Activated T-helper 1 cell treated with Interleukin-2 at 50 U/mL for 16 hours (primary cell): ENCODE measurements around the gene ABCC8.
A peak's percentile ranks its signal among the peaks of the same experiment; 100 is the strongest.

ENCODE experiments used
- DNase-seq: peaks from one replicate; pipeline ENCODE4 v3.0.0-alpha.2; 2020; ENCODE audit warnings: low read depth

ABCC8 gene

DNA sequence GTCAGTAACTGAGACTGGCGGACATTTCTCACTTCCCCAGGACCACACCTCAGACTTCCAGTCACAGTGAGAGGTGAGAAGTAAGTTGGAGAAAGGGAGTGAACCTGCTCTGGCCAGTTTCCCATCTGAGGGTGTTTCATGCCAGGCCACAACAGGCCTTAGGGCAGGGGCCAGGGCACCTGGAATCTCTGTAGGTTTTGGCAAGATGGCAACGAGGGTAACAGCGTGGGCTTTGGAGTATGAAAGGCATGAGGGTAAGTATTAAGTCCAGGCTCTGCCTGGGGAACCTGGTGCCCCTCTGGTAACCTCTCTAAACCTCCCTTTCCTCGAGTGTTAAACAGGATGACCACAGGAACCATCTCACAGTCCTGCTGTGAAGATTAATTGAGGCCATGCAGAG, 28.5 kb upstream of the ABCC8 start:
- DNase-seq: no peak

DNA sequence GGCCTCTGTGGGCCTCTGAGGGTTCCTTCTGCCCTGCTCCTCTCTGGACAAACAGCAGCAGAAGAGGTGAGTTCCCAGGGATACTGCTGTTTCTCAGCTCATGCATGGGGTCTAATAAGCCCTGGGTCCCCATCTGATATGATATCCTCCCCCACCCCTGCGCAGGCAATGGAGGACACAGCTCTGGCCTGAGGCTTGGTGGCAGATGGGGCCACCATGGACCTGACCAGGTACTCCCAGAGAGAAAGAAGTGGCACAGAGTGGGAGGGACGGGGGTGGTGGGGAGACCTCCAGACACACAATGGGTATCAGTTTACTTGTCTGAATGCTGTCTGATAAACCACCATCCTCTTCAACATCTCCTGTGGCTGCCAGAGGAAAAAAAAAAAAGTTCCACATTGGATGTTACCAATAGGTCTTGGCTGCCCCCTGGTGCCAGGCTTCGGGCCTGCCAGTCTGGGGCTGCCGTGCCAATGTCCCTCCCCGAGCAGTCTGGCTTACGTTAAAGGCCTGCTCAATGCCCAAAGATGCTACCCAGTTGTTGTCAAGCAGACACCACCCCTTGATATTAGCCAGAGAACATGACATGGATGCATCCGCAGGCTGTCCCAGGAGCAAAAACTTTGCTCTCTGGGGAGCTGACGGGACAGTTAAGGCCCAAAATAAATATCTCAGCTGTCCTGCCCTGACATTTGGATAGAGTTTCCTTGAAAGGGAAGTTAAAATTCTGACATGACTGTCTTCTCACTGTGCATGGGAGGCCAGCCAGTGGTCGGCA, 27.9 kb upstream of the ABCC8 start:
- DNase-seq: peak; percentile 49

GRCh38 chr11:17502630-17503029, 26.0 kb upstream of the ABCC8 start:
- no peak for DNase-seq

- DNase-seq: no peak
Observed at GRCh38 chr11:17500673-17501072, 24.0 kb upstream of the ABCC8 start.

DNA sequence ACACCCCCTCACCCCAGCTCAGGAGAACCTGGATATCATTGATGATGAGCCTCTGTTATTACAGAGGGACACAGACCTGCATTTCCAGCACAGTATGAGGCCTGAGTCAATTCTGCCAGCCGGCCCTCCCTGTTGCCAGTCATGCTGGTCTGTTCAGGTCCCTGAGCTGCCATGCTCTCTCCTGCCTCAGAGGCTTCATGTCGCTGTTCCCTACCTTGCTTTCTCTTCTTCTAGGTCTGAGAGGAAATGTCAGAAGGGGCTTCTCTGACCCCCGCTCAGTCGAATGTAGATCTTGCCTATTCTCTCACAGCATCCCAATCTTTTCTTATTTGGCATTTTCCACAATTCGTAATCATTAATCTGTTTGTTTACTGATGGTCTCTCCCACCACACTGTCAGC, 21.8 kb upstream of the ABCC8 start:
- DNase-seq: no peak

- DNase-seq: no peak
Observed at GRCh38 chr11:17498058-17498457, 21.4 kb upstream of the ABCC8 start.

DNA sequence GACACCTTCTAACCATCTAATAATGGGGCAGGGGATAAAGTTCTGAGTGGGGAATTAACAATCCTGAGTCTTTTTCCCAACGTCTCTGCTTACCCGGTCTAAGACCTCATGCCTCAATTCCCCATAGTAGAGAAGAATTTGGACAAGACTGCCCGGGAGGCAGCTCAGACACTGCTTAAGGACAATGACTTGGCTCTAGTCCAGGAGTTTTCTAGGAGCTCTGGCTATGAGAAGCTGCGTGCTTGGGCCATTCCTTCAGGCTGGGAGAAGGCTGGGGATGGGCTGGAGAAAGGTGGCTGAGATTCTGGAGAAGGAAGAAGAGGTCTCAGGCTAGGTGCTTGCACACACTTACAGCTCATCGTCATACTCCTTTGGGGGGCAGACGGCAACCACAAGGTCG, 19.8 kb upstream of the ABCC8 start:
- DNase-seq: no peak

DNA sequence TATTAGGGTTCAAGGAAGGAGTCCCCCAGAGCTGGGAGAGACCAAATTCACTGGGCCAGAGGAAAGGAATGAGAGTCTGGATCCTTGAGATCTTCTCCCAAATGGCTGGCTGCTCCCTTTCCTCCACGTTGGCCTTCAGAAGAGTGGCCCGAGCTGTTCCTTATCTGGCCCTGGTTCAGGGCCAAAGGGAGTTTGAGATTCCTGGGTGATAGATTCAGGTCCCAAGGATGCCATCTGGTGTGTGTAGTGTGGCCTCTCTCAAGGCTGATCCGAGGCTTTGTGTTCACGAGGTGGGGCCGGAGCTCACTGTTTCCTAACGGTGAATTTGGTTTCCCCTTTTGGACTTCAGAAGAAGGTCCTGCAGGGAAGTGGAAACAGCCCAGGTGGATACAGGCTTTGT, 17.4 kb upstream of the ABCC8 start:
- DNase-seq: no peak

DNA sequence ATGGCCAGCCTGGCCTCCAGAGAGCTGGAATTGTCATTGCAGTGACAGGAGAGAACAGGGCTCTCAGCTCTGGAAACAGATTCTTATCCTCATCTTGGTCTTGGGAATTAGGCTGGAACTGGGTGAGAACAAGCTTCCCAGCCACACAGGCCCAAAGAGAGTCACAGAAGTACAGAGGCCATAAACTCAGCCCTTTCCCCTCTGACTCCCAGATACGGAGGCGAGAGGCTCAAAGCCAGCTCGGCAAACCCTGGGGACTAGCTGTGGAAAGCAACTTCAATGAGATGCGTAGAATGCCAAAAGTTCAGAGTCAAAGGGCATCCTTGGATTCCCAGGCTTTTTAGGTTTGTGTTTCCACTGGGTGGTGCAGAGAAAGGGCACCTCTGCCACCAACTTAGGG, 14.3 kb upstream of the ABCC8 start:
- DNase-seq: no peak

- no peak for DNase-seq
Observed at GRCh38 chr11:17490232-17490631, 13.6 kb upstream of the ABCC8 start.

GRCh38 chr11:17489751-17490150, 13.1 kb upstream of the ABCC8 start:
- no peak for DNase-seq

GRCh38 chr11:17488563-17488962, 11.9 kb upstream of the ABCC8 start:
- DNase-seq: no peak

DNA sequence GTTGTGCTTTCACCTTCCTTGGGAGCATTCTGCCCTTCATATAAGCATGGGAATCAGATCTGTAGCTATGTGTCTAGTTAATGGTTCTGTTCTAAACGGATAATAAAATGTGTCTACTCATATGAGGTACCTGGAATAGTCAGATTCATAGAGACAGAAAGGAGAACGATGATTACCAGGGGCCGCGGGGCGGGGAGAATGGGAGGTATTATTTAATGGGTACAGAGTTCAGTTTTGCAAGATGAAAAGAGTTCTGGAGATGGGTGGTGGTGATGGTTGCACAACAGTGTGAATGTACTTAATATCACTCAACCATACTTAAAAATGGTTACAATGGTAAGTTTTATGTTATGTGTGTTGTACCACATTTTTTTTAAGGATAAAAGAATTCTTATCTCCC, 10.0 kb upstream of the ABCC8 start:
- DNase-seq: no peak

GRCh38 chr11:17483505-17483904, 6.9 kb upstream of the ABCC8 start:
- DNase-seq: no peak

DNA sequence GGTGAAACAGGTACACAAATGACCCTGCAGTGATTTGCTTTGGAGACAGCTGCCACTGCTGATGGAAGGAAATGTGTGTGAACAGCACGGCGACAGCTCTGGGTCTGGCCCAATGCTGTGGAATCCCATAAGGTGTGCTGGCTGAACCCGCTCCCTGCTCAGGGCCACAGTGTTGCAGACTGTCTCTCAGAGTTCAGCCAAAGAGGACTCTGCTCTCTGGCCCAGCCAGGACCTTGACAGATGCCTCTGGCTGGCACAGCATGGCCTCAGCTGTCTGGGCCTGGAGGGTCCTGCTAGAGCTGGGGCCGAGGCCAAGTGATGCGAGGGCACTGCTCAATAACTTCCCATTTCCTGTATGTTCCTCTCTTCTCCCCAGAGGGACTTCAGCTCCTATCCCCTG, 5.3 kb upstream of the ABCC8 start:
- no peak for DNase-seq

- no peak for DNase-seq
Observed at GRCh38 chr11:17479284-17480214, 2.9 kb upstream of the ABCC8 start.

GRCh38 chr11:17478070-17478469, 1.4 kb upstream of the ABCC8 start:
- no peak for DNase-seq

DNA sequence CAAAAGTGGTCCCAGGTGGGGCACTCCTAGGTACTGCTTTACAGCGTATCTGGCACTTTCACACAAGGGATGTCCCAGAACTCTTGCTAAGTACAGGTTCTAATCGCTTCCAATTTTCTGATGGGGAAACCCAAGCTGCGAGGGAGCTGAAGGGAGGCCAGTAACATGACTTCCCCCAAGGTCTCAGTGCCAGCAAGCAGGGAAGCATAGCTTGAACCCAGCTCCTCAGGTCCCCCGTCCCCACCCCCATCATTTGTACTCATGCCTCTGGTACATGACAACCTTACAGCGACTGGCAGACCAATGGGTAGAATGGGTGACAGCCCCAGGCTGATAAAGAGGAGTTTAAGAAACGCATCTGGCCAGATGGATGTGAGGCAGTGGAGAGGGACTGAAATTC, 716 bp upstream of the ABCC8 start:
- no peak for DNase-seq

DNA sequence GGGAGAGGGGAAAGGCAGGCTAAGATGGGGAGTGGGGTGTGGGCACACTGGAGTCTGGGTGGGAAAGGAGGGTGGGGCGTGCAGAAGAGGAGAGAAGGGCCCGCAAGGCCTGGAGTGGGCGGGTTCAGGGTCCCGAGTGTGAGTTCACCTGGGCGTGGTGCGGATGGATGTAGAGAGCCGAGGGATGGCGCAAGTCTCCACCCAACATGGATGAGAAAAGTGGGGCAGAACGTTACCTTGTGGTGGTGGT, 364 bp upstream of the ABCC8 start:
- no peak for DNase-seq

DNA sequence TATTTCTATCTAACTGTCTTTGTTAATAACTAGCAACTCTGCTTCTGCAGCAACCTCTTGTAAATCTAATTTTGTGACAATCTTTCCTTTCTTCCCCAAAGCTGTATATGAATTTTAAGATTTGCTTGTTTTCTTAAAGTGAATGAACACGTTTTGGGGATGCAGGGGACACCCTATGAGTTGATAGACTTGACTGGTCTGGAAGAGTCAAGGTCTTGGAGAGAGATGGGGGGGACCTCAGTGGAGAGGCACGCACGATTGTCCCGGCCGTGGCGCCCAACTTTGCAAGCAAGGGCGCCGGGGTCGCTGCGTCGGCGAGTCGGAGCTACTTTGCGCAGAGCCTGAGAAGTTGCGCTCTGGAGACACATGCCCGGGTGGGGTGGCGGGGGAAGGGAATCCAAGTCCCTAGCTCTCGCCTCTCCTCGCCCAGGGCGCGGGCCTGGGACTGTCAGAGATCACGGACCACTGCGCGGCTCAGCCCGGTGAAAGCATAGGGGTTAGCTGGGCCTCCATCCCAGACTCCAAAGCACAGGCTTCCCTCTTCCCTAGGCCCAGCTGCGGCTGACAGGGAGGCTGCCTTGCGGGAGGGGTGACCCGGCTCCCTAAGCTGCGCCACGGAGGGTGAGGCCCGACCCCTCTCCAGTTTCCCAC, 854 bp downstream of the ABCC8 start:
- DNase-seq: no peak

DNA sequence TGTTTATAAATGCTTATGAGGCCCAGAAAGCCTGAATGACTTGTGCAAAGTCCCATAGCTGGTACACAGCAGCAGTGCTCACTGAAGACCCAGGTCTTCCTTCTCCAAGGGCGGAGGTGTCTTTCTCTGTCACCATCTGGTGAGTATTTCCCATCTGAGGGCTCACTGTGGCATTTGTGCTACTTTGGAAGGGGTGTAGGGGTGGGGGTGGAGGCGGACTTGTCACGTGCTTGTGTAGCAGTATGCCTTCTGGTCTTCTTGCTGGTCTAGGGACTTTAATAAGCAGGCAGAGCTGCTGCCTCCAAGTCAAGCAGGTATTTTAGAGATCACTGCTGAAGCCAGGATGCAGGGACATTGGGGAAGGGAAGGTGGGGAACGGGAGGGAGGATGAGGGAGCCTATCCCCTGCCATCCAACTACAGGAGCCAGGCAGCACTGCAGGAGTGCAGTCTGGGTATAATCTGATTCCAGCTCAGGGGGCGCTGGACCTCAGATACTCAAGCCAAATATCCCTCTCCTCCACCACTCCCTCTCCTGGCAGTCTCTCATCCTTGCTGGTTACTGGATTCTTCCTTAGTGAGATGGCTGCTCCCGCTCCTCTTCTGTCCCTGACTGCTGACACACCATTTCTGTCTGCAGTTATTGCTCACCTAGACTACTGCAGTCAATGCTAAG, 3.4 kb downstream of the ABCC8 start:
- DNase-seq: no peak

DNA sequence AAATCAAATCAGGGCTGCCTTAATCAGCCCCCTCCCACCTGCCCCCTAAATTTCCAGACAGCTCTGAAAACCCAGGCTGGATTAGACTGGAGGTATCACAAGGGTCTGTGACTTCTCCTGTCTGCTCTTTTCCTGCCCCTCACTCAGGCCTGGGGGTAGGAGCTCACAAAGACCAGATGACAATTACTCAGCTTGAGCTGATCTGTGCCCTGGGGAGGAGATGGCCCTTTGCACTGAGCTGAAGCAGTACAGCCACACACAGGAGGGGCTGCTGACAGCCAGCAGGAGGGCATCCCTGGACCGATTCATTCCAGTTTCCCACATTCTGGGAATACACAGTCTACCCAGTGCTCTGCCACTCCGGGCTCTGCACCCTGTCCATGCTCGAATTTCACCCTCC, 4.2 kb downstream of the ABCC8 start:
- no peak for DNase-seq

DNA sequence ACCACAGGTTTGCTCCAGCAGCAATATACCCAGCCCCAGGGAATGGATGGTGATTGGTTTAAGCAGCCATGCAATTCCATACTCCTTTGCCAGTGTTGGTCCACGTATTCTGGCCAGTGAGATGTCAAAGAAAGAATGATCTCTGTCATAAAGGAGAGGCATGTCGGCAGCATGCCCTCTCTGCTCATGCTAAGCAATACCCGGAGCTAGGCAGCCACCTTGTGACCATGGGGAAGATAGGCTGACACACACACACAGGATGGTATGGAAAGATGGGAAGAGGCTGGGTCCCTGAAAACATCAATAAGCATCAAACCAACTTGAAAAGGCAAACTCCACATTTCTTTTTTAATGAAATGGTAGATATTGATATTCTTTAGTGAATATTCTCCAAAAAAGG, 5.1 kb downstream of the ABCC8 start:
- DNase-seq: no peak
